ENCODE measurements around the gene CMTR1.

CMTR1 gene

GRCh38 chr6:37477656-37478435 lies 44.8 kb downstream of the CMTR1 start:
- DNase-seq (ENCODE audit: low read depth), result no peak

GRCh38 chr6:37478827-37479226 lies 45.8 kb downstream of the CMTR1 start:
- no peak for DNase-seq (ENCODE audit: low read depth)

GRCh38 chr6:37479266-37479854 lies 46.3 kb downstream of the CMTR1 start:
- DNase-seq (ENCODE audit: low read depth), result no peak

- no peak for DNase-seq (ENCODE audit: low read depth)
Observed at GRCh38 chr6:37480118-37480736, 47.2 kb downstream of the CMTR1 start.

- no peak for DNase-seq (ENCODE audit: low read depth)
Observed at GRCh38 chr6:37480951-37481534, 48.0 kb downstream of the CMTR1 start.

GRCh38 chr6:37481711-37482605 lies 48.9 kb downstream of the CMTR1 start:
- no peak for DNase-seq (ENCODE audit: low read depth)

- DNase-seq (ENCODE audit: low read depth), result no peak
Observed at GRCh38 chr6:37482606-37483251, 49.7 kb downstream of the CMTR1 start.

- no peak for DNase-seq (ENCODE audit: low read depth)
Observed at GRCh38 chr6:37483252-37483901, 50.4 kb downstream of the CMTR1 start.

- no peak for DNase-seq (ENCODE audit: low read depth)
Observed at GRCh38 chr6:37483917-37484785, 51.1 kb downstream of the CMTR1 start.

GRCh38 chr6:37484786-37485170 lies 51.8 kb downstream of the CMTR1 start:
- DNase-seq (ENCODE audit: low read depth), result no peak

GRCh38 chr6:37485291-37485702 lies 52.3 kb downstream of the CMTR1 start:
- no peak for DNase-seq (ENCODE audit: low read depth)

GRCh38 chr6:37486121-37486839 lies 53.3 kb downstream of the CMTR1 start:
- DNase-seq (ENCODE audit: low read depth), result no peak

- no peak for DNase-seq (ENCODE audit: low read depth)
Observed at GRCh38 chr6:37487591-37488380, 54.8 kb downstream of the CMTR1 start.

- no peak for DNase-seq (ENCODE audit: low read depth)
Observed at GRCh38 chr6:37488476-37488875, 55.5 kb downstream of the CMTR1 start.

GRCh38 chr6:37489697-37490336 lies 56.8 kb downstream of the CMTR1 start:
- DNase-seq (ENCODE audit: low read depth), result no peak

- no peak for DNase-seq (ENCODE audit: low read depth)
Observed at GRCh38 chr6:37490536-37491170, 57.6 kb downstream of the CMTR1 start.

GRCh38 chr6:37491171-37491829 lies 58.3 kb downstream of the CMTR1 start:
- no peak for DNase-seq (ENCODE audit: low read depth)

Measured in non-pigmented ciliary epithelial cell (primary cell).